GM19324 (cell line): ENCODE data around the gene FFAR2.
"Not testable (repeated sequence)": the region's sequence is repeated elsewhere in the genome, so short reads cannot be mapped to it uniquely, and the experiment has no call there.

Experiments
- ATAC-seq: cut with Tn5 transposase; IDR thresholded peaks from one replicate; pipeline ENCODE4 v1.9.1; 2021; ENCODE audit warnings: mild to moderate bottlenecking, moderate library complexity; ENCODE audit not compliant: unreplicated experiment, low FRiP score

FFAR2 gene

GRCh38 chr19:35447606-35448469, at the start of gene FFAR2:
Gene FFAR2, plus strand, starts transcription at chr19:35448257. Its CDS starts 1,458 bp downstream, at chr19:35449715.
- no peak for ATAC-seq

DNA sequence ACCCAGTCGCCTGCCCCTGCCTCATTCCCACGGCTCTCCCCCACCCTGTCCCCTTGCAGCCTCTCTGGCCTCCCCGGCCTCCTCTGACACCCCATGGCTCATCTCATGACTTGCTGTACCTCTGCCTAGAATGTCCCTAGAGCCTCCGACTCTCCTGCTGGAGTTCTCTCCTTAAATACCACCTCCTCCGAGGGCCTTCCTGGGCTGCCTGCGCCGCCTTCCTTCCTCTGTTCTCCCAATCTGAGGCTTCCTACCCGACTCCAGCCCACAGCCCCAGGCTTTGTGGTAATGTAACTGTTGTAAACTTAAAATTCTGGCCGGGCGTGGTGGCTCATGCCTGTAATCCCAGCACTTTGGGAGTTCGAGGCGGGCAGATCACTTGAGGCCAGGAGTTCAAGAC, 49.5 kb upstream of the FFAR2 start:
- ATAC-seq: no peak

- no peak for ATAC-seq
Measured at GRCh38 chr19:35399231-35399630, 48.8 kb upstream of the FFAR2 start.

- ATAC-seq: no peak
Measured at GRCh38 chr19:35399948-35400772, 47.9 kb upstream of the FFAR2 start.

GRCh38 chr19:35400773-35401100, 47.3 kb upstream of the FFAR2 start:
- no peak for ATAC-seq

- not testable (repeated sequence) for ATAC-seq
Measured at GRCh38 chr19:35401416-35401815, 46.6 kb upstream of the FFAR2 start.

DNA sequence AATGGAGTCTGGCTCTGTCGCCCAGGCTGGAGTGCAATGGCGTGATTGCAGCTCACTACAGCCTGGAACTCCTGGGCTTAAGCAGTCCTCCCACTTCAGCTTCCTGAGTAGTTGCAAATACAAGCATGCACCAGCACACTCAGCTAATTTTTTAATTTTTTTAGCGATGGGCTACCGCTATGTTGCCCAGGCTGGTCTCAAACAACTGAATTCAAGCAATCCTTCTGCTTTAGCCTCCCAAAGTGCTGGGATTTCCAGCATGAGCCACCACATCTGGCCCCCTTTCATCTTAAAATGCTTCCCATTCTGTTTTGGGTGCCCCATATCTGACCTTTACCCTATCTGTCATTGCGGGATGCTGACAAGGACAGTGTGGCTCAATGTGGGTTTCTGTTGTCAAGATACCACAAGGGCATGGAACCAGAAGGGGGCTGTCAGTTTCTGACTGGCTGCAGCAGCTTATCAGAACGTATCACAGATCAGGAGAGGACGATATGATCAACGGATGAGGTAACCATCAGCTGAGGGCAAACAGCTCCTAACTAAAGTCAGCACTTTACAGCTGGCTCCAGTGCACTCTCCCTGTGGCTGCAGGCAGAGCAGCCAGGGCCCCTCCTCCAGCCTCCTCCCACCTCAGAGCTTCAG, 44.8 kb upstream of the FFAR2 start:
- no peak for ATAC-seq

GRCh38 chr19:35404879-35405622, 43.0 kb upstream of the FFAR2 start:
- no peak for ATAC-seq

DNA sequence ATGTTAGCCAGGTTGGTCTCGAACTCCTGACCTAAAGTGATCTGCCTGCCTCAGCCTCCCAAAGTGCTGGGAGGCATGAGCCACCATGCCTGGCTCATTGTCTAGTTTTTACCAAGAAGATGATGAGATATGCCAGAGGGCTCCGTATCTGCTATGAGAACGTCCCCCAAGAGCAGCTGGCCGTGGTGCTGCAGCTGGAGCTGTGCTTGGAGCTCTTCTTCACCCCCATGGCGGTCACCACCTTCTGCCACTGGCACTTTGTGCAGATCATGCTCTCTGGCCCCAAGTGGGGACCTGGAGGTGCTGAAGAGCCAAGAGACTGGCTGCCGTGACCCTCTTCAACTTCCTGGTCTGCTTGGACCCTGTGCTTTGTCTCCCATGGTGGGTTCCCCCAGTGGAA, 40.4 kb upstream of the FFAR2 start:
- ATAC-seq: no peak

DNA sequence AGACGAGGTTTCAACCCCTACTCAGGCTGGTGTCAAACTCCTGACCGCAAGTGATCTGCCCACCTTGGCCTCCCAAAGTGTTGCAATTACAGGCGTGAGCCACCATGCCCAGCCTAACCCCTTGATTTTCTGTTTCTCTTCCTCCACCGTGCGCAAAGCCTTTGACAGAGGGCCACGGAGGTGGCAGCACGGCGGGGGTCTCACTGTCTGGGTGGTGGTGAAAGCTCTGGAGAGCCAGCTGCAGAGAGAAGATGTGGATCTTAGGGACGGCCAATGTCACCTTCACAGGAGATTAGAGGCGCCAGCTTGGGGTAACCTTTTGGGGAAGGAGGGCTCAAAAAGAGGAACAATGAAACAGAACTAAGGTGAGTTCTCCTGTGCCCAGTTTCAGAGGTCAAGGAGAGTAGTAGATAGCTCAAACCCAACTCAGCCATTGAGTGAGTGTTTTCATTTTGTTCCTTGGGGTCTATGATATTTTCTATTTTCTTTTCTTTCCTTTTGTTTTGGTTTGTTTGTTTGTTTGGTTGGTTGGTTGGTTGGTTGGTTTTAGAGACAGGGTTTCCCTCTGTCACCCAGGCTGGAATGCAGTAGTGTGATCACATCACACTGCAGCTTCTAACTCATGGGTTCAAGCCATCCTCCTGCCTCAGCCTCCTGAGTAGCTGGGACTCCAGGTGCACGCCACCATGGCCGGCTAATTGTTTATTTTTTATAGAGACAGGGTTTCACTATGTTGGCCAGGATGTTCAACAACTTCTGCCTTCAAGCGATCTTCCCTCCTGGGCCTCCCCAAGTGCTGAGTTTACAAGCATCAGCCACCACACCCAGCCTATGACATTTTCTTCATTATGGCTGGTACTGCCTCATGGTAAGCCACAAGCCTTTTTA, 39.5 kb upstream of the FFAR2 start:
- ATAC-seq: peak; percentile 80

DNA sequence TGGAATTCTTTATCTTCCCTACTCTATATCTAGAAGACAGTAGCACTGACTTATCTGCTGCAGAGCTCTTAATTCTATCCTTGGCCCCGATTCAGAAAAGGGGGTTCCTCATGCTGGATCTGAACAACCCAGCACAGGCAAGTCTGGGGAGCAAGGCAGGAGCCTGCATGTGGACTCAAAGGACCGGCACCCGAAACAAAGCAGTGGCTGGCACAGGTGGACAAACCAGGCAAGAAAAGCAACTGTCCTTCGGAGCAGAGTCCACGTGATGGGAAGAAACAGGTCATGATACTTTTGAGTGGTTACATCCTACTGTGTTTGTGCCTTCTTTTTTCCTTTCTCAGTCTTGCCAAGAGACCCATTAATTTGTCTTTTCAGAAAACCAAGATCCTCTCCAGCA, 38.9 kb upstream of the FFAR2 start:
- ATAC-seq: no peak

DNA sequence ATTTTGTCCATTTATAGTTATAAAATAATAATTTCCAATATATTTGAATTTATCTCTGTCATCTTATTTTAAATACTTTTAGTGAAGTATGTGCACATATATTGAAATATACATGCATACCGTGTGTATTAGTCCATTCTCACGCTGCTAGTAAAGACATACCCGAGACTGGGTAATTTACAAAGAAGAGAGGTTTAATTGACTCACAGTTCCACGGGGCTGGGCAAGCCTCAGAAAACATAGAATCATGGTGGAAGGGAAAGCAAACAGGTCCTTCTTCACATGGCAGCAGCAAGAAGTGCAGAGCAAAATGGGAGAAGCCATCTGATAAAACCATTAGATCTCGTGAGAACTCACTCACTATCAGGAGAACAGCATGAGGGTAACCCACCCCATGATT, 37.6 kb upstream of the FFAR2 start:
- no peak for ATAC-seq

- ATAC-seq: no peak
Measured at GRCh38 chr19:35414442-35414841, 33.6 kb upstream of the FFAR2 start.

- no peak for ATAC-seq
Measured at GRCh38 chr19:35416331-35416730, 31.7 kb upstream of the FFAR2 start.

GRCh38 chr19:35417278-35417677, 30.8 kb upstream of the FFAR2 start:
- ATAC-seq: no peak

GRCh38 chr19:35417713-35418534, 30.1 kb upstream of the FFAR2 start:
- no peak for ATAC-seq

- ATAC-seq: no peak
Measured at GRCh38 chr19:35419046-35419445, 29.0 kb upstream of the FFAR2 start.

DNA sequence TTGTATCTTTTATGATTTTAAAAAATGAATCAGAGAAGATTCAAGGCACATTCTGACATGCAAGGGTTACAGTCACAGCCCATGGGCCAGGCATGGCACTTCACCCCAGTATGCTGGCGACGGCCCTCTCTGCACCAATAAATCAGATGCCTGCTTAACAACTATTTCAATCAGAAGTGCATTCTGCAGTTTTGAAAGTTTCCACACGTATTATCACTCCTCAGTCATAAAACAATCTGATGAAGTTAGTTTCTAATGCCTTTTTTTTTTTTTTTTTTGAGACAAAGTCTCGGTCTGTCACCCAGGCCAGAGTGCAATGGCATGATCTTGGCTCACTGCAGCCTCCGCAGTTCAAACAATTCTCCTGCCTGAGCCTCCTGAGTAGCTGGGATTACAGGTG, 28.3 kb upstream of the FFAR2 start:
- no peak for ATAC-seq

GRCh38 chr19:35421362-35421761, 26.7 kb upstream of the FFAR2 start:
- ATAC-seq: no peak
